Embryonic facial prominence (tissue), 1 donor: ENCODE measurements around the gene EN2.
"Not testable (repeated sequence)": the region's sequence is repeated elsewhere in the genome, so short reads cannot be mapped to it uniquely, and the experiment has no call there.

ENCODE experiments used
- DNase-seq: peaks from one replicate; pipeline ENCODE4 v3.0.0-alpha.2; 2016; ENCODE audit errors: extremely low spot score

The EN2 gene

GRCh38 chr7:155425887-155426286 is 32.0 kb upstream of the EN2 start:
- DNase-seq = no peak

- no peak for DNase-seq
Measured at GRCh38 chr7:155426543-155427410, 31.2 kb upstream of the EN2 start.

GRCh38 chr7:155427411-155428038 is 30.4 kb upstream of the EN2 start:
- DNase-seq = no peak

DNA sequence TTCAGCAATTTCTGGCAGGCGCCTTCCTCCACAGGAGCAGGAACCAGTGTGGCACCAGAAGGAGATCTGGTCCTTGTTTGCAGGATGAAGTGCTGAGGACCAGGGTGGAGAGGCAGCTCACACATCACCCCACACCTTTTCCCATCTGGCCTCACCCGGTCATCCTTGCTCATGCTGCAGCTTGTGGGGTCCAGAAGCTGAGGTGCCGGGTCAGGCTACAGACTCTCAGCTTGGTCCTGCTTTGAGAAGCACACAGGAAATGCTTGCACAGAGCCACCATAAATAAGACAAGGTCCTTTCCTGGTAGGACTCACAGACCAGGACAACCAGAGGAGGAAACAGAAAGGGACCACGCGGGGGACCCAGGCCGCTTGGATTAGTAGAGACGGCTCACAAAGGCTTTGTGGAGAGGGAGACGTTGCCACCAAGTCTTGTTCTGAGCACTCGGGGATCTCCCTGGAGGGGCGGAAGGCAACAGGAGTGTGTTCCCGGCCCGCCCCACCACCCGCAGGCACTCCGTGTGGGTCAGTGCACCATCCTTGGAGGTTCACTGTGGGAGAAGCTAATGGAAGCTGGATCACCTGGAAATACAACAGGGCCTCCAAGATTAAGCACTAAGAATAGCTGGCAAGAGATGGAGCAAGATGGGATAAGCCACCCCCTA is 29.6 kb upstream of the EN2 start:
- DNase-seq = no peak

DNA sequence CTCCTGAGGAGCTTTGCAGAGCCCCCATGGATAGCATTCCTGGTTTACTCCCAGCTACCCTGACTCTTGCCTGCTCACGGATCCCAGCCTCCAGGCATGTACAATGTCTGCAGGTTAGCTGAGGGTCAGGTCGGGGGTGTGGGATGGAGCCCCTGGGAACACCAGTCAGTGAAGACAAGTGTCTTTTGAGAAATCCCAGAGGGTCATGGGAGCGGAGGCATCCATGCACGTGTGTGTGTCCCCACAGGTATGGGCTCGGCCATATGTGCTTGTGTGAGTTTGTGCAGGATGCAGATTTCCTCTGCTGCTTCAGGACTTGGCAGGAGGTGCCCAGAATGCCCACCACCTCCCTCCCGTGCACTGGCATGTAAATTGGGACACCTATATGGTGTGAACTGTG is 28.3 kb upstream of the EN2 start:
- DNase-seq = no peak

DNA sequence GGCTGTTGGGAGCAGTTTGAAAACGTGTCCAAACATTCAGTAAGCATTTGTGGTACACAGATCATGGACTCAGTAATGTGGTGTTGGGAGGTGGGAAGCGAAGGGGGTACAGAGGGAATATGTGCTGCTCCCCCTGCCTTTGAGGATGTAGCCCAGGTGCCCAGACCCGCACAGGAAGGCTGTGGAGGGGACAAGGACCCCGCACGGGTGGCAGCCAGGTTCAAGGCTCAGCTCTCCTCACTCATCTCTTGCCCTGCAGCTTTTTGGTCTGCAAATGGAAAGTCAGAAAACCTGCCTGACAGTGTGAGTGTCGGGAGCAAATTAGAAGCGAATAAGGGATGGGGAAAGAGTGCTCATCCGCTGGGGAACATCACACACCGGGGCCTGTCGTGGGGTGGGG is 27.3 kb upstream of the EN2 start:
- DNase-seq = no peak

DNA sequence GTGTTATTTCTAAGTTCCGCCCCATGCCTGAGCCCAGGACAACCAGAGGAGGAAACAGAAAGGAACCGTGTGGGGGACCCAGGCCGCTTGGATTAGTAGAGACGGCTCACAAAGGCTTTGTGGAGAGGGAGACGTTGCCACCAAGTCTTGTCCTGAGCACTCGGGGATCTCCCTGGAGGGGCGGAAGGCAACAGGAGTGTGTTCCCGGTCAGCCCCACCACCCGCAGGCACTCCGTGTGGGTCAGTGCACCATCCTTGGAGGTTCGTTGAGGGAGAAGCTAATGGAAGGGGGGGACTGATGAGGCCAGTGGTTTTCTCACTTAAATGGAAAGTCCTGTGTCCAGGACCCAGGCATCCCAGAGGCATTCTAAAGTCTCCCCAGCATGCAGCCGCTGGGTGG is 26.7 kb upstream of the EN2 start:
- DNase-seq = no peak

DNA sequence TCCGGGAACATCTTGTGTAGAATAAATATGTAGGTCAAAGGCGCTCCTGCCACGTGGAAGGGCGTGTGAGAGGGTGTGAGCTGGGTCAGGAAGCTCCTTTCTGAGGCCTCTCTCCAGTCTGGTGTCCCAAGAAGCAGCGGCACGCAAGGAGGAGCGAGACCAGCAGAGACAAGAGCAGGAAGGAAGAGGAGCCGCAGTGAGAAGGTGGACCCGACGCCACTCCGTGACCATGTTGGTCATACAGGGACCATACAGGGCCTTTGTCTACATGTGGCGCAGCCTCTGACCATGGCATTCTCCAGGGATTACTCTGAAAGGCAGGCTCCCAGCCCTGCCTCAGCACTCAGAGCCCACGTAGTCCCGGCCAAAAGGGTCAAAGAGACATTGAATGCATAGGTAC is 26.2 kb upstream of the EN2 start:
- no peak for DNase-seq

DNA sequence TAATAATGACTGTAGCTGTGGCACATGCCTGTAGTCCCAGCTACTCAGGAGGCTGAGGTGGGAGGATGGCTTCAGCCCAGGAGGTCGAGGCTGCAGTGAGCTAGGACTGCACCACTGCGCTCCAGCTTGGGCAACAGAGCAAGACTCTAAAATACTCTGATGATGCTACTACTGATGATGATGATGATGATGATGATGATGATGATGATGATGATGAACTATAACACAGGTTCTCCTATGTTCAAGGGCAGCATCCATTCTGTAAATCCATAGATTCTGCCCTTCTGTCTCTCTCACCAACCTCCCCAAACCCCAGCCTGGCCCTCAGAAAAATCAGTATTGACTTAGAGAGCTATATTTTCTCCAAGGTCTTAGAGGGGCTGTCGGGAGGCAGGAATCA is 22.8 kb upstream of the EN2 start:
- DNase-seq = no peak

DNA sequence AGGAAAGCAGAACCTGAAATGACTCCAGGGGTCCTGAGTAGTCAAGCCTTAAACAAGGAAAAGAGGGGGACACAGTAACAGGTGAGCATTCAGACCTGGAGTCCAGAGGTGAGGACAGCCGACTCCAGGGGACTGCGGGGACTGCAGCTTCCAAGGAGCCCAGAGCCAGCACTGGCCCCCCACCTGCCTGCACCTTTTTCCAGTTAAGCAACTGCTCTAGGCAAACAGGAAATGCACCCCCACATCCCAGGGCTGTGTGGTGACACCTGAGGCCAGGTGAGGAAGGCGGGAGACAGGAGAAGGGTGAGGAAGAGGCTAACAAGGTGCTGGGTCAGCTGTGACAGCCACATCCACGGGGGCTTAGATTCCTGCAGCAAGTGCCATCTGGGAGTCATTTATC is 20.1 kb upstream of the EN2 start:
- DNase-seq = no peak

- no peak for DNase-seq
Measured at GRCh38 chr7:155438777-155439176, 19.2 kb upstream of the EN2 start.

DNA sequence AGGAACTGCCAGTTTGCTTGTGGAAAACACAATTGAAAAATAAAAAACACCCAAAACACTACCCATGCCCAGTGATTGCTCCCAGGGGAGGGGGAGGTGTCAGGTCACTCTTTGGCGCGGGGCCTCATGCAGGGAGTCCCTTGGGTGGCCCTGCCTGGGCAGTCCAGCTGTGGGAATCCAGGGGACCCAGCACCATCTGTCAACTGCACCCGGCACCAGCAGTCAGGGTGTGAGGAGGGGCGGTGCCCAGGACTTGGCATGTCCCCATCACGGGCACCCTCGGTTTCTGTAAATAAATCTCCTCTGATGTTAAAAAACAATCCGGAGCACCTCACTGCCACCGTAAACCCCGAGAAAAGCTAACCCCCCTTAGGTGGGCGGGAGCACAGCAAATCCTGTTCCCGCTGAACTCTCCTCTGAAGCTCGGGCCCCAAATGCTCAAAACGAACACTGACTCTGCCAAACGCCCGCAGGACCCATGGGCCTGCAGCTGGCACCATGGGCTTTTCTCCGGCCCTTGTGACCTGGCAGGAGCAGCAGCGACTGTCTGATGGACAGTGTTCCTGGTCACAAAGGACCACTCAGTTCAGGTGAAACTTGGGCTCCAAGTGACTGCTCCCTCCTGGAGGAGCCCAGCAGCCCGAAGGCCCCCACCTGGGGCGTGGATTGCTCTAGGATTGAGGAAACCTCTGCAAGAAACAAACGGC is 18.5 kb upstream of the EN2 start:
- DNase-seq = no peak

GRCh38 chr7:155440018-155440410 is 17.9 kb upstream of the EN2 start:
- no peak for DNase-seq

GRCh38 chr7:155441856-155442255 is 16.1 kb upstream of the EN2 start:
- DNase-seq = no peak

DNA sequence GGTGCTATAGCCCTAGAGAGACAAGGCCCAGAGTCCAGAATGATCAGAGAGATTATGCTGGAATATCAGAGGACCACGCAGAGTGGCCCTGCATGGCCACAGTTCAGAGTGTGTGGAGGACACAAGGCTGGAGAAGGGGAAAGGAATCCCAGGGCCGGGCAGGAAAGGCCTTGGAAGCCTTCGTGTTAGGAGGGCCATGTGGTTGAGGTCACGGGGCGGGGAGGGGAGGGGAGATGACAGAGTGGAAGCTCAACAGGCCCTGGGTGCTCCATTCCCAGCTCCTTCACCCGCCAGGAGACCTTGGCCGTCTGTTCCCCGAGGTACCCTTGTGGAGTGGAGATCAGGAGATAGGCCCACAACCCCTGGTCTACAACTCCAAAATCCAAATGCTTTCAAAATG is 13.2 kb upstream of the EN2 start:
- no peak for DNase-seq

DNA sequence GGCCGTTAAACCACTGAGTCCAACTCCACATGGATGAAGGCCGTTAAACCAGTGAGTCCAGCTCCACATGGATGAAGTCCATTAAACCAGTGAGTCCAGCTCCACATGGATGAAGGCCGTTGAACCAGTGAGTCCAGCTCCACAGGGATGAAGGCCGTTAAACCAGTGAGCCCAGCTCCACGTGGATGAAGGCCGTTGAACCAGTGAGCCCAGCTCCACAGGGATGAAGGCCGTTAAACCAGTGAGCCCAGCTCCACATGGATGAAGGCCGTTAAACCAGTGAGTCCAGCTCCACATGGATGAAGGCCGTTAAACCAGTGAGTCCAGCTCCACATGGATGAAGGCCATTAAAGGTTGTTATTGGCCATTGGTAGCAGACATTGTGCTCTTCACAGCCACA is 12.3 kb upstream of the EN2 start:
- DNase-seq = not testable (repeated sequence)

DNA sequence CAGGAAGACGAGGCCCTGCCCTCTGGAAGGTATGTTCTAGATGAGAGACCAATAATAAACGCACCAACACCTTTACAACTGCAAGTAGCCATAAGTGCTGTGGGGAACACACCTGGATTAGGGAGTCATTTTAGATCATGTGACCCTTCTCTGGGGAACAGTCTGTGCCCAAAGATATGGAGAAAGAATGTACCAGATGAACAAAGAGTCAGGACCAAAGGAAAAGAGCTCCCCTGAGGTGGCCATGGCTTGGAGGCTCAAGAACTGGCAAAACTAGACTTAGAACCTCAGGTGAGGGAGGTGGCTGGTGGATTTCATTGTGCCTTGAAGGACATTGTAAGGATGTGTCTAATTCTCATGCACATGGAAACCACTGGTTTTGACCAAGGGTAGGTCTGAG is 10.3 kb upstream of the EN2 start:
- DNase-seq = no peak

- no peak for DNase-seq
Measured at GRCh38 chr7:155448632-155449007, 9.3 kb upstream of the EN2 start.

DNA sequence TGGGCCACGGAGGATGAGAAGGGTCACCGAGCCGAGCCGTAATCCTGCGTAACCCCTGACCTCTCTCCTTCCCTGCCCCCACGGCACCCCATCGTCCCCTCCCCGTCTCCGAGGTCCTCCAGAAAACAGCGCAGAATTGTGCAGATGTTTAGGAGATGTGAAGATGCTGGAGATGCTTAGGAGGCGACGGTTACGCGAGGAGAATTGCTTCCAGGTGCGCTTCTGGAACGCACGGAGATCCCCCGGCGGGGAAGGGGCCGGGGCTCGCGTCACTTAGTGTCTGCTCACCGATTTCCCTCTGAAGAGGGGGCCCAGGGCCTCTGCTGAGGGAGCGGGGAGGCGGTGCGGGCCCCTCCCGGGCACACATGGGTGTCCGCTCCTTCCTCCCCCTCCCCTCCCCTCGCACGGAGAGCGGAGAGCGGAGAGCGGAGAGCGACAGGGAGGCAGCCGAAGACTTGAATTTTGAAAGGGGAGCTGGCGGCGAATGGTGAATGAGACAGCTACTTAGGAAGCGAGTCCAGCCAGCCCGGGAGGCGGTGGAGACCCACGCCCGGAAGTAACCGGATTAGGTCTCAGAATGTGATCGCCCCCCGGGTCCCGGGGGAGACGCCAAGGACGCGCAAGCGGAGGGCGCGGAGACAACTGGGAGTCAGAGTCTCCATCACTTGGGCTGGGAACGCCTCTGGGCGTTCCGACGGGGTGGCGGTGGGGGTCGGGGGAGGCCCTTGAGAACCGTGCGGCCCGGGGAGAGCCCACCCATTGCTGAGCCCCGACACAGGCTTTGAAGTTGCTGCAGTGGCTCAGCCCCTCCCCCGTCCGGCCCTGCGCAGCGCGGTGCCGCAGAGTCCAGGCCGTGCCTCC is 8.7 kb upstream of the EN2 start:
- DNase-seq = no peak

DNA sequence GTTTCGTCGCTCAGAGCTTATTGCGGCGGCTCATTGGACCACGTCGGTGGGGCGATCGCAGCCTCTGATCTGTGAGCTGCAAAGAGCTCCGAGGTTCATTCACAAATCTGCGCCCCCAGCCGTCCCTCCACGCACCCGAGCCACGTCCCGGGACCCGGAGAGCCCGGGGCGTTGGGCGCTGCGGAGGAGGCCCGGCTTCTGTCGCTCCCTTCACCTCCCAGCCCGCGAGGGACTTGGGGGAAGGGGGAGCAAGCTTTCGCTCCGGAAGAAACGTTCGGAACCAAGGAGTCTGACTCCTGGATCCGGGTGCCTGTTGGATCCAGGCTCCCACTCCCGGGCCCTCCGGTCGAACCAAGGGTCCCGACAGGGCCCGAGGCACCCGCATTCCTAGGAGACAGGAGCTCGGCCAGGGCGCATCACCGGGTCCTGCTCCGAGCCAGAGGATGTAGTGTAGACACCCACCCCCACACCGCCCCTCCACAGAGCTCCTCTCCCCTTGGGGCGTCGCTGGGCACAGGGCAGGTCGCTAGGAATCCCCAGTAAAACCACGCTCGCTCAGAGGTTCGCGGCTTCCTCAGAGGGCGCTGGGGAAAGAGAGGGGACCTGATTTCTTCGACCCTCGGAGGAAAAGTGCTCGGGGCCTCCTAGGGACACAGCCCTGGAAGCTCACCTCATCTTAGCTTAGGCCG is 7.9 kb upstream of the EN2 start:
- DNase-seq = no peak

DNA sequence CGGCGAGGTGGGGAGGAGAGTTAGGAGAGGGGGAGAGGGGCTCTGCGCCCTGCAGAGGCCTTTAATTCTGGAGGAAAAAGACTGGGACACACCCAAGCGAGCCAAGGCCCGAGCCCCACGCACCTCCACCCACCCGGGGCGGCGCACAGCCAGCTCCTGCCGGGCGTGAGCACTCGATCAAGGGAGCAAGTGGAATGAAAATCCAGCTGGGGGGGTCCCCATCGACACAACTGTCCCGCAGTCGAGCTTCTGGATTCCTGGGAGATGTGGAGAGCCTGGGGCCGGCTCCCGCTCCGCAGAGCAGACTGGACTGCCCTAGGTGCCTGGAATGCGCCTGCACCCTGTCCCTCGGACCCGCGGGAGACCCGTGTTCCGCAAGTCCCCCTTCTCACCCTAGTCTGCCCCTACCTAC is 7.4 kb upstream of the EN2 start:
- DNase-seq = no peak
